GM19467 (cell line): ENCODE results near the gene CDH15.

ENCODE experiments used
- ATAC-seq: cut with Tn5 transposase; IDR thresholded peaks from one replicate; pipeline ENCODE4 v1.9.1; 2021; ENCODE audit warnings: mild to moderate bottlenecking, moderate library complexity; ENCODE audit not compliant: unreplicated experiment

Gene CDH15

DNA sequence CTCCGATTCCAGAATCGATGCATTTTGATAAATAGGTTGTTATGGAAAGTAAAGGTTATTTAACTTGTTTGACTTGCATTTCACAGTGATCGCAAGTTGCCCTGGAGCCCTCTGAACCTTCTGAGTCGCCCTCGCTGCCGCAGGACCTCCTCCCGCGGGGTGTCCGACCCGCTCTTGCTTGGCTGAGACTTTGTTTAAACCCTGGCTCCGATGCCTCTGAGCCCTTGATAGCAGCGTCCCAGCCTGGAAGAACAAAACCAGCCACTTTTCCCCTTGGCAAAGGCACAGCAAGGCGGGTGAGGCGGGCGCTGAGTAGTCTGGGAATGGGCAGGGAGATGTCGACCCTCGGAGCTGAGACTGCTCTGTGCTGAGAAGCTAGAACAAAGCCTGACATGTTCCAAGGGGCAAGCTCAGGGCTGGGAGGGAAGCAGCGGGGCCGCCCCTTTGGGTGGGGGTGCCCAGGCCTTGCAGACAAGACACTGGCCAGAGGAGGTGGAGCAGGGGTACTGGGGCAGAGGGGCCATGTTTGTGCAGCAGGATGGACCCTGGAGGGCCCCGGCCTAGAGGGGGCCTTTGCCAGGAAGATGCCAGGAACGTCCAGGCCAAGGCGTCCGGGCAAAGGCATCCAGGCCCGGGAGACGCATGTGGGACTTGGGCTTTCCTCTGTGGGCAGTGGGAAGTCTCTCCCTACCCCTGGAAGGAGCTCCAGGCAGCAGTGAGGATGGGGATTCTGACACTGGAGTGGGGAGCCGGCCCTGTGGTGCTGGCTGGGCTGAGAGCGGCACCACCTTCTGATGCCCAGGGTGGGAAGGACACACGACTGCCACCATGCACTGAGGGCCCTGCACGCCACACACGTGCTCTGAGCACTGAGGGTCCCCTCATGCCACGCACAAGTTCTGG lies 30.3 kb upstream of the CDH15 start:
- no peak for ATAC-seq

DNA sequence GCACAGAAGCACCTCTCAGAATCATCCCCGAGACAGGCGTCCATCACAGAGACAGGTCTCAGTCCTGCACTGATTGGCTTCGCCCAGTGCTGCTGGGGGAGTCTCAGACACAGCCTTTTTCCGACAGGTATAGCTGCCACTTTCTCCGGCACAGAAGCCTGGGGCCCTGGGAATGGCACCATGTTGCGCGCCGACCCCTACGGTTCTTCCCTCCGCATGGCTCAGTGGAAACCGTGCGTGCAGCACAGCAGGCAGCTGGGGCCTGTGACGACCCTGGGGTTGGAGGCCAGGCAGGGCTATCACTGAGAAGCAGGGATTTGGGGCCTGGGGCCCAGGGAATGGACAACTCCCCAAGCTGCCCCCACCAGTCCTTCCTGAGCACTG lies 29.7 kb upstream of the CDH15 start:
- no peak for ATAC-seq

GRCh38 chr16:89142474-89143195 lies 28.9 kb upstream of the CDH15 start:
- no peak for ATAC-seq

- no peak for ATAC-seq
Observed at GRCh38 chr16:89143201-89143741, 28.3 kb upstream of the CDH15 start.

- ATAC-seq: no peak
Observed at GRCh38 chr16:89143911-89144675, 27.5 kb upstream of the CDH15 start.

DNA sequence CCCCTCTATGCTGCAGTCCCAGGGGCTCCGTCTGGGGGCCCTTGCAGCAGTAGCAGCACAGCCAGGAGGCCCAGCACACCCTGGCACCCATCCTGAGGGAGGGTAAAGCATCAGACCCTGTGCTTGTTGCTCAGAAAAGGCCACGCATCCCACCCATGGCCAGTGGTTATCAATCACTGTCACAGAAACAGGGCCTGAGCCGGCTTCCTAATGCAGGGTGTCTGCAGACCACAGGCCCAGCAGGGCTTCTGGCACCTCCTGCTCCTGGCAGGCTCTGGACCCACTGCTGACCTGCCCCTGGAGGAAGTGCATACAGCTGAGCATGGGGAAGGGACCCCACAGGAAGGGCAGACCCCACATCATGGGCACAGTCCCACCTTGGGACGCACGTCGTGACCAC lies 26.9 kb upstream of the CDH15 start:
- ATAC-seq: no peak

- no peak for ATAC-seq
Observed at GRCh38 chr16:89145406-89146161, 26.0 kb upstream of the CDH15 start.

GRCh38 chr16:89146211-89147005 lies 25.1 kb upstream of the CDH15 start:
- no peak for ATAC-seq

- no peak for ATAC-seq
Observed at GRCh38 chr16:89147085-89147817, 24.3 kb upstream of the CDH15 start.

DNA sequence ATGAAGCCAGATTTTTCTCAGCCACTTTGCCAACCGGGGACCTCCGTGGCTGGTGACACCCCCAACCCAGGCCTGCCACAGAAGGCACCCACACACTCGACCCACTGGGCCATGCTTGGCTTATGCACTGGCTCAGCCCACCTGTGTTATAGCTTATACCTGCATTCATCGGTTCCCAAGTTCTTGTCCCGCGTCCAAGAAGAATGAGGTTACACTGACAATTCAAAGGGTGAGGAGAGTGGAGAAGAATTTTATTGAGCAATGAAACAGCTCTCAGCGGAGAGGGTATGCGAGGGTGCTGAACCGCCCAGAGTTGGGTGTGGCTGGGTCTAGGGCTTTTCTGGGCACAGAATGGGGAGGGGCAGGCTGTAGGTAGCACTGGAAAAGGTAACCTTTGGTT lies 22.2 kb upstream of the CDH15 start:
- ATAC-seq: no peak

- ATAC-seq: no peak
Observed at GRCh38 chr16:89150090-89150835, 21.3 kb upstream of the CDH15 start.

DNA sequence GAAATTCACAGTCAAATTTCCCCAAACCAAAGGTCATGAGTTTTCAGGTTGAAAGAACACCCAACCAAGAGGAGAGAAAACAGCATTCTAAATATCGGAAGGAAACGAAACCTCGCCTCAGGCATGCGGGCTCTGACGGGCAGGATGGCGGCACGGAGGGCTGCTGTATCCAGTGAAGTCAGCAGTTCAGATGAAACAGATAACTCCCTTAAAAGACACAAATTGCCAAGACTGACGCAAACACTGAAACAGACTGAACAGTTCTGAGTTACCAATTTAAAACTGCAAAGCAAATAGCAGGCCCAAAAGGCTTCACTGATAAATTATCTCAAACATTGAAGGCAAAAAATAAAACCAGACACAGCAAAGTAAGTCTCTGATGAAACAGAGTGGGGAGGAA lies 20.6 kb upstream of the CDH15 start:
- ATAC-seq: no peak

- no peak for ATAC-seq
Observed at GRCh38 chr16:89152831-89153700, 18.5 kb upstream of the CDH15 start.

DNA sequence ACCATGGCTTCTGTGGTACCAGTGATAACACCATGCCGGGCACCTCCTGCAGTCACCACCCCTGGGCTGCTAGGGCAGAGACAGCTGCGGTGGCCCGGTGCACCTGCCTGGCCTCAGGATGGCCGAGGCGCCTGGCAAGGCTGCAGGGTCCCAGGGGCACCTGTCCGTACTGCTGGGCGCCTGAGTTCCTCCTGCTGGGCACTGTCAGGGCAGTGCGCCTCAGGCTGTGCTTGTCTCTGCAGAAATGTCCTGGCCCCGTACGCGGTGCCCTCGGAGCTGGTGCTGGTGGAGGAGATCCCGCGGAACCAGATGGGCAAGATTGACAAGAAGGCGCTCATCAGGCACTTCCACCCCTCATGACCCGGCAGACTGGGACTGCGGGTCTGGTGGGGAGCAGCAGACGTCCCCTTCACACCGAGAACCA lies 17.7 kb upstream of the CDH15 start:
- no peak for ATAC-seq

DNA sequence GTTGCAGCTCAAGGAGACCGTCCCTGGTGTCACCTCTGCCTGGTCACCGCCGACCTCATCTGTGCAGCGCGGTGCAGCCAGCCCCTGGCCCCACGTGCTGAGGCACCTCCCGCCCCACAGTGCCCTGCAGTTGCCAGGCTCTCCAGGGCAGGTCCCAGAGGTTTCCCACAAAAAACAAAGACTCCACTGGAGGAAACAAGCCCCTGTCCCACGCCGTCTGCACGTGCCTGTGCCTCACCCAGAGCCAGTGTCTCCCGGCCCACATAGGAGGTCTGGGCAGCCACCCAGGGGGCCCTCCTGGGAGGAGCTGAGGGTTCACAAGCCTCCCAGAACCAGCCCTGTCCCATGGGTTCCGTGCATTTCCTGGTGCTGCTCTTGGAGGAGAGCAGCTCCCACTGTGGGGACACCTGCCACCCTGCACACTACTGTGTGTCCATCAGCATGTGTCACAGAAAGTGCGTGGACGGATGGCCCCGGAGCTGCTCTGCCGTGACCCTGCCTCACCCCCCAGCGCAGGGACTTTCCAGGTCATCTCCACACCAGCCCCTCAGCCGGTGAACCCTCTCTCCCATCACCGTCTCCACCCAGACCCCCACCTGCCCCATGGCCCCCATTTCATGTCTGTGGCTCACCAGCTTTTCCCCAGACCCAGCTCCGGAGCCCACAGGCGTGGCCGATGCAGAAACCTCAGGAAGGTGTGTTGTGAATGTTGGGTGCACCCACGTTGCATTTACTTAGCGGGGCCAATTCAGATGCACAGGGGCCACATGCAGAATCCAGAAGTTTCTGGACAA lies 17.0 kb upstream of the CDH15 start:
- no peak for ATAC-seq

GRCh38 chr16:89155184-89155679 lies 16.3 kb upstream of the CDH15 start:
- no peak for ATAC-seq
